ENCODE measurements around the gene IRF9. TPM values are rescaled to one million over a fixed set of nuclear protein-coding genes. Genes with fewer than 3 reads are reported as not detected.

The IRF9 gene
- total RNA-seq, 2 experiments from 2014 or later = 35.1 to 39.1 TPM

- Histone ChIP-seq H3K4me3 (ENCODE audit: low read depth, low read length, poor library complexity, severe bottlenecking) (peak overlapping the region; percentile 98), H3K4me1 (ENCODE audit: insufficient read depth, low read length, poor library complexity, severe bottlenecking) (peaks cover 40% of the 10 kb centered on the region), H3K4me2 (ENCODE audit: low read length) (peak overlapping the region; percentile 83), H3K9me2 (ENCODE audit: insufficient read depth, low read length) (no peaks in the 10 kb centered on the region), H3K27ac (ENCODE audit: low read depth, low read length, poor library complexity, severe bottlenecking) (peak overlapping the region; percentile 23), H3K9me3 (ENCODE audit: low read length) (no peaks in the 10 kb centered on the region), H3K36me3 (ENCODE audit: insufficient read depth, low read length) (peaks cover 27% of the 10 kb centered on the region), H4K20me1 (ENCODE audit: insufficient read depth, low read length) (0 out of 2 replicates have a peak, but pooled peaks cover 6% of the 10 kb centered on the region), H2AFZ (ENCODE audit: low read length) (peak overlapping the region; percentile 87; the same call in 1 of the 2 replicates), H3K79me2 (ENCODE audit: insufficient read depth, low read depth, low read length) (peaks cover 20% of the 10 kb centered on the region)
- ChIA-PET POLR2A (interaction anchor here (0.7 to 4.1 kb wide), 13 partner anchors 9 to 134 kb away, joined by 3 to 43 read pairs (median 4); partner anchors contain the start of genes CHMP4A, DCAF11, NRL and PCK2), CTCF (ENCODE audit: unreplicated experiment) (interaction anchor here (0.5 to 2.1 kb wide), 2 partner anchors 21 to 231 kb away, joined by 3 to 12 read pairs; partner anchors contain the start of genes DCAF11 and NRL)
- intact Hi-C loops (cut with micrococcal nuclease; ENCODE audit: unreplicated experiment) = no loop called here
- no peak for DNase-seq (ENCODE audit: low spot score)
- no TSS peak for BruUV-seq (replicated peaks)
- no peak for TF ChIP-seq EZH2phosphoT487 (IDR thresholded peaks at IDR 0.05; ENCODE audit: borderline replicate concordance, low read depth, low read length)
- TF ChIP-seq CTCF (conservative IDR thresholded peaks at IDR 0.05; ENCODE audit: low read length) = no peak
Measured at GRCh38 chr14:24135584-24135833, 25.6 kb upstream of the IRF9 start.

- Histone ChIP-seq H3K4me2 (ENCODE audit: low read length) (peak within 1 kb of the TSS; percentile 85), H3K4me1 (ENCODE audit: insufficient read depth, low read length, poor library complexity, severe bottlenecking) (peaks cover 40% of the 10 kb centered on the region), H3K4me3 (ENCODE audit: low read depth, low read length, poor library complexity, severe bottlenecking) (peak within 1 kb of the TSS; percentile 98), H3K27ac (ENCODE audit: low read depth, low read length, poor library complexity, severe bottlenecking) (peak within 1 kb of the TSS; percentile 46), H3K79me2 (ENCODE audit: insufficient read depth, low read depth, low read length) (peaks cover 25% of the 10 kb centered on the region), H2AFZ (ENCODE audit: low read length) (peak within 1 kb of the TSS; percentile 87; the same call in 1 of the 2 replicates), H4K20me1 (ENCODE audit: insufficient read depth, low read length) (0 out of 2 replicates have a peak, but pooled peaks cover 6% of the 10 kb centered on the region), H3K36me3 (ENCODE audit: insufficient read depth, low read length) (peaks cover 27% of the 10 kb centered on the region), H3K9me3 (ENCODE audit: low read length) (no peaks in the 10 kb centered on the region), H3K9me2 (ENCODE audit: insufficient read depth, low read length) (no peaks in the 10 kb centered on the region)
- DNase-seq (ENCODE audit: low spot score) = peak; percentile 93
- intact Hi-C loops (cut with micrococcal nuclease; ENCODE audit: unreplicated experiment) = loop anchor here (1.0 kb wide), 2 partner anchors 22 to 25 kb away; partner anchors contain the start of genes DCAF11, IRF9 and NRL
- POLR2A ChIA-PET = interaction anchor here (0.6 to 4.1 kb wide), 14 partner anchors 9 to 134 kb away, joined by 3 to 43 read pairs (median 4); partner anchors contain the start of genes CHMP4A, DCAF11, NRL and PCK2
- no peak for TF ChIP-seq EZH2phosphoT487 (IDR thresholded peaks at IDR 0.05; ENCODE audit: borderline replicate concordance, low read depth, low read length)
- TF ChIP-seq CTCF (conservative IDR thresholded peaks at IDR 0.05; ENCODE audit: low read length) = no peak
- BruUV-seq (replicated peaks) = no TSS peak
- CTCF ChIA-PET (ENCODE audit: unreplicated experiment) = interaction anchor here (0.6 to 2.1 kb wide), 4 partner anchors 22 to 577 kb away, joined by 3 to 12 read pairs (median 4); partner anchors contain the start of genes DCAF11 and NRL
Measured at GRCh38 chr14:24135834-24136683, 25.0 kb upstream of the IRF9 start, which contains the start of gene PSME1. Gene PSME1, plus strand, starts transcription at chr14:24136194. Its CDS starts 69 bp downstream, at chr14:24136263.

Measured in OCI-LY7 (cell line).